Fibroblast of lung (primary cell): Measurements from ENCODE around the gene MYO18B. TPM values are rescaled to one million over a fixed set of nuclear protein-coding genes. Genes with fewer than 3 reads are reported as not detected.

ENCODE experiments used
- DNase-seq, 2 donors: peaks; one replicate each; pipeline versions ENCODE4 v3.0.0 to v3.0.0-alpha.2; 2010; ENCODE audit warnings: low read depth in 2 of 2
- H2AFZ ChIP-seq: 2 replicates; pipeline ENCODE4 v1.5.1; 2012; ENCODE audit warnings: low read length, control low read depth, inconsistent platforms
- H3K27ac ChIP-seq: 2 replicates; pipeline ENCODE4 v1.5.1; 2011; ENCODE audit warnings: low read length, control low read depth; ENCODE audit not compliant: insufficient read depth
- H3K27me3 ChIP-seq: 2 replicates; pipeline ENCODE4 v1.5.1; 2011; ENCODE audit warnings: mild to moderate bottlenecking, low read length; ENCODE audit not compliant: control insufficient read depth, insufficient read depth
- H3K36me3 ChIP-seq: 2 replicates; pipeline ENCODE4 v1.5.1; 2011; ENCODE audit warnings: low read length; ENCODE audit not compliant: control insufficient read depth, insufficient read depth
- H3K4me1 ChIP-seq: 2 replicates; pipeline ENCODE4 v1.5.1; 2011; ENCODE audit warnings: low read length; ENCODE audit not compliant: control insufficient read depth, insufficient read depth; ENCODE audit errors: extremely low read depth
- H3K4me2 ChIP-seq: 2 replicates; pipeline ENCODE4 v1.5.1; 2011; ENCODE audit warnings: low read length, control low read depth; ENCODE audit not compliant: insufficient read depth; ENCODE audit errors: extremely low read depth
- H3K4me3 ChIP-seq, 4 experiments: fragments of 200-600 bp in 1 of 4; sonication (generic) in 1 of 4; replicated peaks in 1 of 4; 2 replicates each; pipeline ENCODE4 v1.5.1; 2011 to 2016; ENCODE audit warnings: low read length in 4 of 4, low read depth in 3 of 4, mild to moderate bottlenecking in 3 of 4, control low read depth in 2 of 4, inconsistent platforms in 1 of 4, mixed read lengths in 1 of 4; ENCODE audit not compliant: insufficient read depth in 1 of 4; ENCODE audit errors: control extremely low read depth in 1 of 4
- H3K79me2 ChIP-seq: 2 replicates; pipeline ENCODE4 v1.5.1; 2012; ENCODE audit warnings: mild to moderate bottlenecking, low read length, inconsistent platforms; ENCODE audit not compliant: control insufficient read depth, insufficient read depth
- H3K9ac ChIP-seq: 2 replicates; pipeline ENCODE4 v1.5.1; 2011; ENCODE audit warnings: mild to moderate bottlenecking, low read length, control low read depth; ENCODE audit not compliant: insufficient read depth
- H3K9me3 ChIP-seq: 2 replicates; pipeline ENCODE4 v1.5.1; 2012; ENCODE audit warnings: low read depth, low read length; ENCODE audit not compliant: control insufficient read depth, insufficient read depth
- H4K20me1 ChIP-seq: 2 replicates; pipeline ENCODE4 v1.5.1; 2011; ENCODE audit warnings: low read length; ENCODE audit not compliant: control insufficient read depth, insufficient read depth; ENCODE audit errors: extremely low read depth
- EZH2 ChIP-seq: IDR thresholded peaks from 2 replicates; pipeline ENCODE4 v1.5.1; 2012; ENCODE audit warnings: low read length, control low read depth, mild to moderate bottlenecking; ENCODE audit errors: missing control alignments
- polyA plus RNA-seq, 2 donors: library from polyadenylated mRNA; depleted of rRNA in 1 of 2; stranded (reverse) in 1 of 2; unstranded in 1 of 2; fragments of >200 nt; gene quantifications; 2 replicates each; pipeline ENCODE4 v1.2.1, GENCODE V29; 2011 to 2012; ENCODE audit warnings: missing spikeins in 1 of 2
- total RNA-seq: library from RNA; depleted of rRNA; stranded (reverse); fragments of >200 nt; gene quantifications from 2 replicates; pipeline ENCODE4 v1.2.1, GENCODE V29; 2014
- TF ChIP-seq, protein P1 (sequence below), 2 donors: IDR thresholded peaks in 1 of 2; conservative IDR thresholded peaks in 1 of 2; 1 replicate in 1 of 2; 2 replicates in 1 of 2; pipeline ENCODE4 v1.5.1; 2011 to 2012; ENCODE audit warnings: low read length in 2 of 2, control low read depth in 1 of 2, inconsistent platforms in 1 of 2, low read depth in 1 of 2, mild to moderate bottlenecking in 1 of 2

Gene MYO18B
- total and polyA plus RNA-seq, 2 donors (not counting 1 experiment from before 2014, with no cell fraction given): 0.17 TPM; not detected in 1

DNA sequence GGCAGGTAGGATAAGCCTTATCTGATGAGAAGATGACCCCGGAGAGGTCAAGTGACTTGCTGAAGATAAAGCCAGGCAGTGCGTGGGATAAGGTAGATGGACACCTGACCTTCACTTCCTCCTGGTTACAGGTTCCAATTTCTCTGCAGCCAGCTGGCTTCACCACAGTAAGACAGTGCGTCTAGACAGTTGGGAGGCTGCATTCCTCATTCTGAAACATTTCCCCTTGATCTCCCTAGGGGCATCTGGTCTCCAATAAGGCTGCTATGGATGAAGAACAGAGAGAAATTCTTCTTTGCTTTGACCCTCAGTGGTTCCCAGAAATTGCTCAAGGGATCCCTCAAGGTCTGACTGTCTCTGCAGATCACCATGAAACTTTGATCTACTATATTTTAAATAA is 211.3 kb downstream of the MYO18B start:
- DNase-seq: no peak
- no peaks in the 10 kb centered on the region for H3K79me2 ChIP-seq
- no peak overlapping the region for H3K4me3 ChIP-seq
- H3K9ac ChIP-seq: no peak overlapping the region
- TF ChIP-seq, protein P1, sequence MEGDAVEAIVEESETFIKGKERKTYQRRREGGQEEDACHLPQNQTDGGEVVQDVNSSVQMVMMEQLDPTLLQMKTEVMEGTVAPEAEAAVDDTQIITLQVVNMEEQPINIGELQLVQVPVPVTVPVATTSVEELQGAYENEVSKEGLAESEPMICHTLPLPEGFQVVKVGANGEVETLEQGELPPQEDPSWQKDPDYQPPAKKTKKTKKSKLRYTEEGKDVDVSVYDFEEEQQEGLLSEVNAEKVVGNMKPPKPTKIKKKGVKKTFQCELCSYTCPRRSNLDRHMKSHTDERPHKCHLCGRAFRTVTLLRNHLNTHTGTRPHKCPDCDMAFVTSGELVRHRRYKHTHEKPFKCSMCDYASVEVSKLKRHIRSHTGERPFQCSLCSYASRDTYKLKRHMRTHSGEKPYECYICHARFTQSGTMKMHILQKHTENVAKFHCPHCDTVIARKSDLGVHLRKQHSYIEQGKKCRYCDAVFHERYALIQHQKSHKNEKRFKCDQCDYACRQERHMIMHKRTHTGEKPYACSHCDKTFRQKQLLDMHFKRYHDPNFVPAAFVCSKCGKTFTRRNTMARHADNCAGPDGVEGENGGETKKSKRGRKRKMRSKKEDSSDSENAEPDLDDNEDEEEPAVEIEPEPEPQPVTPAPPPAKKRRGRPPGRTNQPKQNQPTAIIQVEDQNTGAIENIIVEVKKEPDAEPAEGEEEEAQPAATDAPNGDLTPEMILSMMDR (conservative IDR thresholded peaks at IDR 0.05 in 1 of 2, IDR thresholded peaks at IDR 0.05 in 1 of 2; ENCODE audit: low read depth in 1 of 2, low read length in 2 of 2): no peak
- TF ChIP-seq EZH2: no peak
- H3K9me3 ChIP-seq: no peaks in the 10 kb centered on the region
- H4K20me1 ChIP-seq: no peaks in the 10 kb centered on the region
- no peak overlapping the region for H2AFZ ChIP-seq
- H3K36me3 ChIP-seq: no peaks in the 10 kb centered on the region
- no peaks in the 10 kb centered on the region for H3K4me1 ChIP-seq
- H3K27me3 ChIP-seq: no peaks in the 10 kb centered on the region
- no peak overlapping the region for H3K4me2 ChIP-seq
- H3K27ac ChIP-seq: no peak overlapping the region

DNA sequence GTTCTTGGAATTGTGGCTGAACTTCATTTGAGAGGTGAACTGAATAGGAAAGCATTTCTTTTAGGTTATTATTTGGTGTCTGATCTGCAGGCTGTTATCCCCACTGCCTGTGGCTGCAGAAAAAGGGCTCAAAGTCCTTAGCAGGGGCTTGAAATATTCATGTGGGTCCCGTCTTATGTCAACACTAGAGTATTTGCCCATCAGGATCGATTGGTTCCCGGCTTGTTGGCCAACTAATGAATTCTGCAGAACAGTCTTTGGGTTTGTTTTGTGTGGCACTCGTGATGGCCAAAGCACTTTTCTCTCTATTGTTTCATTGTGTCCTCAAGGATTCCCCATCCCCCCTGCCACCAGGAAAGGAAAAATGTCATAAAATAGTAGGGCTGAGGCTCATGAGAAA is 211.9 kb downstream of the MYO18B start:
- H3K4me3 ChIP-seq: no peak overlapping the region
- H3K9me3 ChIP-seq: no peaks in the 10 kb centered on the region
- no peak overlapping the region for H3K4me2 ChIP-seq
- DNase-seq: no peak
- H3K9ac ChIP-seq: no peak overlapping the region
- H3K36me3 ChIP-seq: no peaks in the 10 kb centered on the region
- no peaks in the 10 kb centered on the region for H4K20me1 ChIP-seq
- no peaks in the 10 kb centered on the region for H3K4me1 ChIP-seq
- H3K79me2 ChIP-seq: no peaks in the 10 kb centered on the region
- no peak overlapping the region for H2AFZ ChIP-seq
- H3K27me3 ChIP-seq: no peaks in the 10 kb centered on the region
- H3K27ac ChIP-seq: no peak overlapping the region
- TF ChIP-seq, protein P1 (conservative IDR thresholded peaks at IDR 0.05 in 1 of 2, IDR thresholded peaks at IDR 0.05 in 1 of 2; ENCODE audit: low read depth in 1 of 2, low read length in 2 of 2): no peak
- no peak for TF ChIP-seq EZH2

DNA sequence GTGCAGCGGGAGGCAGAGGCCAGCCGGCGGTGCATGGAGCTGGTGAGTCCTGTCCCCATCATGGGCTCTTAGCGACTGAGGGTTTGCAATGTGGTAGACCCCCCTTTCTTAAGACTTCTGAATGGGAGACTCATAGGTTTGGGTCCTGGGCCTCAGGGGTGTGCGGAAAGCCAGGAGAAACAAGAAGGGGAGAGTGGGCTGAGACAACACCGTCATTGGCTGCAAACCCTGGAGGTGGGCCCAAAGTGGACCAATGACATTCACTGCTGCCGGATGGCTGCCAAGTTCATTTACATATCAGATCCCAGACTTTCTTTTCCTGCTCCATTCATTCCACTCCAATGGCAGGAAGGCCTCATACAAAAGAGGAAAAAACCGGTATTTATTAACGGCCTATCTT is 213.3 kb downstream of the MYO18B start:
- no peaks in the 10 kb centered on the region for H3K36me3 ChIP-seq
- H4K20me1 ChIP-seq: no peaks in the 10 kb centered on the region
- no peak for TF ChIP-seq EZH2
- TF ChIP-seq, protein P1 (conservative IDR thresholded peaks at IDR 0.05 in 1 of 2, IDR thresholded peaks at IDR 0.05 in 1 of 2; ENCODE audit: low read depth in 1 of 2, low read length in 2 of 2): no peak
- no peak overlapping the region for H3K4me3 ChIP-seq
- H3K79me2 ChIP-seq: no peaks in the 10 kb centered on the region
- DNase-seq: no peak
- no peak overlapping the region for H2AFZ ChIP-seq
- H3K9me3 ChIP-seq: no peaks in the 10 kb centered on the region
- no peak overlapping the region for H3K9ac ChIP-seq
- H3K27ac ChIP-seq: no peak overlapping the region
- no peaks in the 10 kb centered on the region for H3K27me3 ChIP-seq
- H3K4me1 ChIP-seq: no peaks in the 10 kb centered on the region
- no peak overlapping the region for H3K4me2 ChIP-seq
